ENCODE measurements around the gene RMND5B. TPM values are rescaled to one million over a fixed set of nuclear protein-coding genes. Genes with fewer than 3 reads are reported as not detected.

The RMND5B gene
- total RNA-seq, 1 experiment from 2014 or later: 24.1 TPM

GRCh38 chr5:178113841-178114324, 16.9 kb upstream of the RMND5B start:
- CTCF ChIA-PET: interaction anchor here (0.7 to 1.1 kb wide), 2 partner anchors 22 to 38 kb away, joined by 3 read pairs; no protein-coding TSS in a partner anchor
- no TSS peak for BruUV-seq (replicated peaks)
- Histone ChIP-seq H3K4me3 (replicated peaks in 1 of 2; ENCODE audit: low read depth in 1 of 2, low read length in 2 of 2) (peak overlapping the region; percentile 63 to 76), H3K4me1 (ENCODE audit: control insufficient read depth in 1 of 2, insufficient read depth in 2 of 2, low read length in 2 of 2) (peaks cover 17 to 31% of the 10 kb centered on the region in 2 experiments), H3K36me3 (ENCODE audit: control insufficient read depth in 1 of 2, insufficient read depth in 2 of 2, low read length in 2 of 2) (no peaks in the 10 kb centered on the region), H3K79me2 (ENCODE audit: insufficient read depth, low read length) (peaks cover 13% of the 10 kb centered on the region; the same call in 1 of the 2 replicates), H3K9me3 (ENCODE audit: control insufficient read depth in 1 of 2, insufficient read depth in 1 of 2, low read depth in 1 of 2, low read length in 2 of 2) (no peaks in the 10 kb centered on the region), H2AFZ (ENCODE audit: low read depth, low read length, poor library complexity, severe bottlenecking) (no peak overlapping the region), H3K9me2 (ENCODE audit: insufficient read depth) (no peaks in the 10 kb centered on the region), H3K9ac (ENCODE audit: low read length) (peak overlapping the region; percentile 71), H4K20me1 (ENCODE audit: insufficient read depth) (no peaks in the 10 kb centered on the region), H3K27me3 (ENCODE audit: insufficient read depth, low read length) (no peaks in the 10 kb centered on the region), H3K27ac (ENCODE audit: low read depth, low read length) (peak overlapping the region; percentile 60; the same call in 1 of the 2 replicates), H3K4me2 (ENCODE audit: low read length) (peak overlapping the region; percentile 96)
- RAD21 ChIA-PET (ENCODE audit: low non-redundant PET in 1 of 2, low total read pairs in 2 of 2, uncharacterized antibody in 2 of 2, unreplicated experiment in 2 of 2): no interaction called here
- ATAC-seq: peak; percentile 57
- TF ChIP-seq RAD21 (IDR thresholded peaks at IDR 0.05; ENCODE audit: low read depth): no peak
- 0 out of 2 replicates have a peak, but pooled peaks have one; percentile 2 for TF ChIP-seq MAX (IDR thresholded peaks at IDR 0.05)
- intact Hi-C loops (cut with micrococcal nuclease): loop anchor here (1.0 kb wide), 1 partner anchor 17 kb away; the partner anchor contains the start of gene RMND5B
- POLR2A ChIA-PET: no interaction called here
- DNase-seq (ENCODE audit: low read depth, low spot score): no peak

GRCh38 chr5:178114325-178115135, 16.3 kb upstream of the RMND5B start:
- Histone ChIP-seq H3K27ac (ENCODE audit: low read depth, low read length) (peak overlapping the region; percentile 60; the same call in 1 of the 2 replicates), H3K4me2 (ENCODE audit: low read length) (peak overlapping the region; percentile 96), H3K4me1 (ENCODE audit: control insufficient read depth in 1 of 2, insufficient read depth in 2 of 2, low read length in 2 of 2) (peaks cover 13 to 27% of the 10 kb centered on the region in 2 experiments), H4K20me1 (ENCODE audit: insufficient read depth) (no peaks in the 10 kb centered on the region), H3K9me3 (ENCODE audit: control insufficient read depth in 1 of 2, insufficient read depth in 1 of 2, low read depth in 1 of 2, low read length in 2 of 2) (no peaks in the 10 kb centered on the region), H3K4me3 (replicated peaks in 1 of 2; ENCODE audit: low read depth in 1 of 2, low read length in 2 of 2) (peak overlapping the region; percentile 63 to 76), H2AFZ (ENCODE audit: low read depth, low read length, poor library complexity, severe bottlenecking) (no peak overlapping the region), H3K36me3 (ENCODE audit: control insufficient read depth in 1 of 2, insufficient read depth in 2 of 2, low read length in 2 of 2) (no peaks in the 10 kb centered on the region), H3K27me3 (ENCODE audit: insufficient read depth, low read length) (no peaks in the 10 kb centered on the region), H3K9me2 (ENCODE audit: insufficient read depth) (no peaks in the 10 kb centered on the region), H3K9ac (ENCODE audit: low read length) (peak overlapping the region; percentile 71), H3K79me2 (ENCODE audit: insufficient read depth, low read length) (peaks cover 13% of the 10 kb centered on the region; the same call in 1 of the 2 replicates)
- intact Hi-C loops (cut with micrococcal nuclease): no loop called here
- TSS peak; percentile 59 for BruUV-seq (replicated peaks)
- ChIA-PET RAD21 (ENCODE audit: low non-redundant PET in 1 of 2, low total read pairs in 2 of 2, uncharacterized antibody in 2 of 2, unreplicated experiment in 2 of 2) (no interaction called here), CTCF (interaction anchor here (0.6 to 1.1 kb wide), 3 partner anchors 21 to 42 kb away, joined by 3 read pairs; no protein-coding TSS in a partner anchor), POLR2A (no interaction called here)
- no peak for DNase-seq (ENCODE audit: low read depth, low spot score)
- ATAC-seq: peak; percentile 21
- TF ChIP-seq ZFX (IDR thresholded peaks at IDR 0.05) (no peak), CTCF (IDR thresholded peaks at IDR 0.05 in 2 of 3, conservative IDR thresholded peaks at IDR 0.05 in 1 of 3; ENCODE audit: borderline replicate concordance in 1 of 3, insufficient read depth in 1 of 3, low read depth in 2 of 3, low read length in 2 of 3) (no peak), YY1 (IDR thresholded peaks at IDR 0.05; ENCODE audit: extremely low read depth, insufficient replicate concordance, low read depth, low read length) (no peak), SP1 (IDR thresholded peaks at IDR 0.05; ENCODE audit: low read depth) (no peak), EGR1 (IDR thresholded peaks at IDR 0.05; ENCODE audit: low read depth) (no peak), SIN3A (IDR thresholded peaks at IDR 0.05; ENCODE audit: low read depth) (no peak), SRF (IDR thresholded peaks at IDR 0.05; ENCODE audit: low read depth) (no peak), REST (IDR thresholded peaks at IDR 0.05; ENCODE audit: low read depth) (no peak), CEBPB (IDR thresholded peaks at IDR 0.05; ENCODE audit: low read depth) (no peak)

Data from HCT116 (cell line).